ENCODE measurements around the gene CPTP.

DNA sequence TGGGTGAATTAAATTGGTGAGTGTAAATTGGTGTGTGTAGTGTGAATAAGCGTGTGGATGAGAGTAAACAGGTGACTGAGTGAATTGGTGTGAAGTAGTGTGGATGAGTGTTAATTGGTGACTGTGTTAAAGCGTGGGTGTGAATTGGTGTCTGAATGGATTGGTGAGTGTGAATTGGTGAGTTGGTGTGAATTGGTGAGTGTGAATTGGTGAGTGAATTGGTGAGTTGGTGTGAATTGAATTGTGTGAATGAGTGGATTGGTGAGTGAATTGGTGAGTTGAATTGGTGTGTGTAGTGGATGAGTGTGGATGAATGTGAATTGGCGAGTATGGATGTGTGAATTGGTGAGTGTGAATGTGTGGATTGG, 42.1 kb downstream of the CPTP start:
- no peak for TF ChIP-seq CTCF (conservative IDR thresholded peaks at IDR 0.05 in 1 of 2, IDR thresholded peaks at IDR 0.05 in 1 of 2; ENCODE audit: extremely low read depth in 1 of 2, insufficient read depth in 1 of 2, low read depth in 1 of 2, low read length in 2 of 2)
- TF ChIP-seq EZH2 (IDR thresholded peaks at IDR 0.05; ENCODE audit: borderline replicate concordance, low read length) = no peak

Data from mammary epithelial cell (primary cell).